GM12878 (cell line): Measurements from ENCODE around the gene FEV. TPM values are rescaled to one million over a fixed set of nuclear protein-coding genes. Genes with fewer than 3 reads are reported as not detected.

Source experiments
- ATAC-seq: fragments of 200-7000 bp; cut with Tn5 transposase; 3 replicates; pipeline ENCODE4 v1.9.1; 2020; ENCODE audit warnings: mild to moderate bottlenecking, moderate library complexity
- BruUV-seq: library from RNA; stranded (reverse); fragments of 400-500 nt; replicated peaks from 2 replicates; lab custom pipeline; 2021; lab: Mats Ljungman, UMichigan
- CTCF ChIA-PET: fragments of 300-600 bp; sonication (Branson Sonifier 250); formaldehyde crosslinking; extraction: SDS; loops from one replicate; lab custom pipeline; 2021; ENCODE audit warnings: inconsistent platforms; lab: Yijun Ruan, JAX
- POLR2A ChIA-PET: fragments of 350-600 bp; formaldehyde crosslinking; extraction: SDS; loops from one replicate; lab custom pipeline; 2021; ENCODE audit warnings: inconsistent platforms; lab: Charles Lee
- RAD21 ChIA-PET: fragments of 300-600 bp; sonication (Branson Sonifier 250); formaldehyde crosslinking; loops from one replicate; lab custom pipeline; 2023; ENCODE audit warnings: antibody characterized with exemption; ENCODE audit not compliant: unreplicated experiment; lab: Charles Lee
- SMC1A ChIA-PET: fragments of 300-600 bp; sonication (Branson Sonifier 250); formaldehyde crosslinking; loops from one replicate; lab custom pipeline; 2023; ENCODE audit not compliant: unreplicated experiment, uncharacterized antibody; lab: Charles Lee
- DNase-seq: peaks from one replicate; pipeline ENCODE4 v3.0.0-alpha.2; 2011; ENCODE audit warnings: low read depth, low spot score
- FAIRE-seq: peaks from 3 replicates; lab custom pipeline; 2011; peaks lifted over from hg19 to GRCh38; lab: Jason Lieb, UNC
- H2AFZ ChIP-seq: 2 replicates; pipeline ENCODE4 v1.6.0; 2011; ENCODE audit warnings: low read depth, low read length, control low read depth; ENCODE audit not compliant: control insufficient read depth
- H3K27ac ChIP-seq: 2 replicates; pipeline ENCODE4 v1.5.1; 2011; ENCODE audit warnings: control low read depth; ENCODE audit not compliant: control insufficient read depth, insufficient read depth
- H3K27me3 ChIP-seq, 2 experiments: replicated peaks in 1 of 2; 2 replicates each; pipeline versions ENCODE4 v1.6.0 to v1.6.1; 2011; ENCODE audit warnings: low read length in 1 of 2; ENCODE audit not compliant: control insufficient read depth in 2 of 2, insufficient read depth in 2 of 2
- H3K36me3 ChIP-seq, 2 experiments: 2 replicates each; pipeline ENCODE4 v1.5.1; 2011; ENCODE audit warnings: low read length in 1 of 2; ENCODE audit not compliant: control insufficient read depth in 2 of 2, insufficient read depth in 2 of 2
- H3K4me1 ChIP-seq: 2 replicates; pipeline ENCODE4 v1.6.1; 2011; ENCODE audit warnings: mild to moderate bottlenecking, low read length, moderate library complexity, mixed read lengths; ENCODE audit not compliant: control insufficient read depth, insufficient read depth
- H3K4me2 ChIP-seq: 2 replicates; pipeline ENCODE4 v1.6.0; 2011; ENCODE audit warnings: control low read depth; ENCODE audit not compliant: control insufficient read depth, insufficient read depth
- H3K4me3 ChIP-seq: fragments of 200-600 bp; sonication (generic); 2 replicates; pipeline ENCODE4 v1.5.1; 2016
- H3K79me2 ChIP-seq: 2 replicates; pipeline ENCODE4 v1.6.0; 2011; ENCODE audit warnings: low read length; ENCODE audit not compliant: control insufficient read depth, insufficient read depth
- H3K9ac ChIP-seq: 2 replicates; pipeline ENCODE4 v1.8.0; 2011; ENCODE audit warnings: low read length, control low read depth, mixed read lengths; ENCODE audit not compliant: control insufficient read depth, insufficient read depth
- H3K9me3 ChIP-seq: replicated peaks from 3 replicates; pipeline ENCODE4 v1.5.1; 2011; ENCODE audit warnings: mild to moderate bottlenecking, low read length; ENCODE audit not compliant: control insufficient read depth, insufficient read depth
- H4K20me1 ChIP-seq: 2 replicates; pipeline ENCODE4 v1.6.0; 2011; ENCODE audit not compliant: control insufficient read depth, insufficient read depth
- CTCF ChIP-seq, 3 experiments: IDR thresholded peaks in 2 of 3; conservative IDR thresholded peaks in 1 of 3; 2 replicates each; pipeline ENCODE4 v1.5.1; 2011; ENCODE audit warnings: low read depth in 3 of 3, low read length in 3 of 3, mild to moderate bottlenecking in 3 of 3, control low read depth in 2 of 3, moderate library complexity in 2 of 3, inconsistent platforms in 1 of 3, mixed read lengths in 1 of 3; ENCODE audit not compliant: control insufficient read depth in 2 of 3, insufficient read depth in 1 of 3; ENCODE audit errors: extremely low read depth in 1 of 3
- GABPA ChIP-seq: IDR thresholded peaks from 2 replicates; pipeline ENCODE4 v1.6.1; 2014; ENCODE audit warnings: antibody characterized with exemption, low read depth, mild to moderate bottlenecking, inconsistent platforms
- KDM1A ChIP-seq: fragments of 200-600 bp; sonication (generic); IDR thresholded peaks from 2 replicates; pipeline ENCODE4 v1.6.1; 2016; ENCODE audit warnings: borderline replicate concordance
- PAX5 ChIP-seq: IDR thresholded peaks from 2 replicates; pipeline ENCODE4 v1.6.1; 2011; ENCODE audit warnings: low read depth, low read length, borderline replicate concordance
- RAD21 ChIP-seq: IDR thresholded peaks from 2 replicates; pipeline ENCODE4 v1.6.1; 2011; ENCODE audit warnings: mild to moderate bottlenecking, low read depth, low read length, moderate library complexity; ENCODE audit not compliant: insufficient read depth
- SMC3 ChIP-seq: IDR thresholded peaks from 2 replicates; pipeline ENCODE4 v1.6.1; 2011; ENCODE audit warnings: low read length, improper control_type of control experiment, borderline replicate concordance
- YY1 ChIP-seq: IDR thresholded peaks from 2 replicates; pipeline ENCODE4 v1.6.1; 2011; ENCODE audit warnings: low read depth, mild to moderate bottlenecking, low read length
- ZBTB40 ChIP-seq: fragments of 450-650 bp; IDR thresholded peaks from 2 replicates; pipeline ENCODE4 v1.6.1; 2016; ENCODE audit warnings: mild to moderate bottlenecking, moderate library complexity, borderline replicate concordance
- WGBS: methylation state at CpG from one replicate; pipeline ENCODE4 v1.1.6; 2016; ENCODE audit warnings: low lambda C conversion rate; ENCODE audit not compliant: insufficient replicate concordance, insufficient coverage; ENCODE audit errors: missing lambda C conversion rate; 5-methylcytosine and 5-hydroxymethylcytosine counted together
- in situ Hi-C: fragments of 300-500 bp; cut with MboI; formaldehyde crosslinking; loops from 9 replicates; pipeline ENCODE4 v1.14.3; 2018; ENCODE audit warnings: mixed read lengths
- intact Hi-C: fragments of 100-400 bp; cut with micrococcal nuclease; formaldehyde crosslinking; loops from one replicate; pipeline ENCODE4 v1.14.2; 2022; ENCODE audit not compliant: unreplicated experiment
- polyA plus RNA-seq, 11 experiments: library from polyadenylated mRNA; depleted of rRNA in 4 of 11; unstranded in 6 of 11; stranded (reverse) in 5 of 11; fragments of >200 nt; fragmentation: Nextera tagmentation in 4 of 11; fragmentation: Illumina TruSeq in 1 of 11; extraction: Ambion mirVana in 4 of 11; extraction: Trizol in 1 of 11; gene quantifications; 1 replicate in 1 of 11; 2 replicates in 10 of 11; pipeline versions ENCODE4 v1.2.1 to v1.2.3, GENCODE V29; 2011 to 2016; ENCODE audit warnings: inconsistent platforms in 2 of 11, missing spikeins in 2 of 11, low read depth in 1 of 11
- total RNA-seq, 4 experiments: library from RNA; depleted of rRNA in 3 of 4; stranded (reverse); fragments of >200 nt in 3 of 4; fragmentation: Illumina TruSeq in 1 of 4; extraction: Trizol in 1 of 4; gene quantifications; 2 replicates each; pipeline versions ENCODE4 v1.2.1 to v1.2.3, GENCODE V29; 2013 to 2021

FEV gene
- total and polyA plus RNA-seq, 10 of the 15 experiments (the other 5 are each of a cell fraction or from before 2014, with no cell fraction given): not detected

- FAIRE-seq (peak; percentile 93), DNase-seq (no peak), ATAC-seq (peak; percentile 97)
- ChIA-PET CTCF (interaction anchor here (0.6 to 6.6 kb wide), 48 partner anchors 9 to 265 kb away, joined by 3 to 100 read pairs (median 4); partner anchors contain the start of genes DNAJB2 and IHH), RAD21 (interaction anchor here (0.6 to 3.1 kb wide), 14 partner anchors 11 to 153 kb away, joined by 3 to 41 read pairs (median 4); no protein-coding TSS in a partner anchor), SMC1A (interaction anchor here (0.7 to 2.5 kb wide), 6 partner anchors 44 to 128 kb away, joined by 3 to 21 read pairs (median 8); no protein-coding TSS in a partner anchor), POLR2A (no interaction called here)
- BruUV-seq: no TSS peak
- 33% methylated on average over 9 of the region's 9 CpGs for WGBS
- no peak overlapping the region for H2AFZ ChIP-seq
- no peaks in the 10 kb centered on the region for H3K36me3 ChIP-seq
- H3K9ac ChIP-seq: no peak overlapping the region
- no peaks in the 10 kb centered on the region for H3K9me3 ChIP-seq
- H3K79me2 ChIP-seq: no peaks in the 10 kb centered on the region
- intact Hi-C loops: loop anchor here (1.0 kb wide), 2 partner anchors 90 to 126 kb away; no protein-coding TSS in a partner anchor
- no peak overlapping the region for H3K27ac ChIP-seq
- TF ChIP-seq GABPA: no peak
- peak; percentile 92 to 98 (median 93) for TF ChIP-seq CTCF (IDR thresholded peaks at IDR 0.05 in 2 of 3, conservative IDR thresholded peaks at IDR 0.05 in 1 of 3; ENCODE audit: control insufficient read depth in 2 of 3, extremely low read depth in 1 of 3, insufficient read depth in 1 of 3, low read depth in 3 of 3, low read length in 3 of 3)
- TF ChIP-seq ZBTB40: no peak
- TF ChIP-seq PAX5: 0 out of 2 replicates have a peak, but pooled peaks have one; percentile 60
- TF ChIP-seq KDM1A: no peak
- TF ChIP-seq RAD21: peak; percentile 82
- peak; percentile 80 for TF ChIP-seq SMC3
- peak; percentile 37; the same call in 1 of the 2 replicates for TF ChIP-seq YY1
- H3K4me2 ChIP-seq: no peak overlapping the region
- H3K4me1 ChIP-seq: no peaks in the 10 kb centered on the region
- H4K20me1 ChIP-seq: no peaks in the 10 kb centered on the region
- in situ Hi-C loops: no loop called here
- no peak overlapping the region for H3K4me3 ChIP-seq
- no peaks in the 10 kb centered on the region; a peak in 2 of 4 replicates for H3K27me3 ChIP-seq
Observed at GRCh38 chr2:219029829-219030165, 44.8 kb upstream of the FEV start.
